A673 (cell line): ENCODE results near the gene JMJD1C. TPM values are rescaled to one million over a fixed set of nuclear protein-coding genes. Genes with fewer than 3 reads are reported as not detected.
"Not testable (repeated sequence)": the region's sequence is repeated elsewhere in the genome, so short reads cannot be mapped to it uniquely, and the experiment has no call there.

ENCODE experiments used
- BruUV-seq: library from RNA; stranded (reverse); fragments of 400-500 nt; replicated peaks from 2 replicates; lab custom pipeline; 2021; lab: Mats Ljungman, UMichigan
- CTCF ChIA-PET: fragments of 300-600 bp; sonication (Branson Sonifier 250); formaldehyde crosslinking; loops from one replicate; lab custom pipeline; 2022; ENCODE audit warnings: antibody characterized with exemption; lab: Charles Lee
- POLR2A ChIA-PET: fragments of 300-600 bp; sonication (Branson Sonifier 250); formaldehyde crosslinking; loops from one replicate; lab custom pipeline; 2022; ENCODE audit warnings: antibody characterized with exemption; ENCODE audit not compliant: low non-redundant PET; lab: Charles Lee
- DNase-seq: peaks from one replicate; pipeline ENCODE4 v3.0.0-alpha.2; 2015; ENCODE audit warnings: low spot score
- H3K27ac ChIP-seq: fragments of 200-600 bp; sonication (generic); 2 replicates; pipeline ENCODE4 v1.5.1; 2016; ENCODE audit warnings: mixed run types, low read depth, mild to moderate bottlenecking, mixed read lengths, antibody characterized with exemption, low read length; ENCODE audit not compliant: poor library complexity, severe bottlenecking
- H3K27me3 ChIP-seq: fragments of 200-600 bp; sonication (generic); replicated peaks from 2 replicates; pipeline ENCODE4 v1.6.1; 2017; ENCODE audit warnings: mixed run types, low read depth, mild to moderate bottlenecking, mixed read lengths, antibody characterized with exemption, low read length; ENCODE audit not compliant: insufficient read depth, poor library complexity
- H3K36me3 ChIP-seq: fragments of 200-600 bp; sonication (generic); 2 replicates; pipeline ENCODE4 v1.6.1; 2016; ENCODE audit warnings: mixed run types, mild to moderate bottlenecking, mixed read lengths, antibody characterized with exemption, low read length; ENCODE audit not compliant: insufficient read depth, poor library complexity, severe bottlenecking
- H3K4me1 ChIP-seq: fragments of 200-600 bp; sonication (generic); 2 replicates; pipeline ENCODE4 v1.6.1; 2017; ENCODE audit warnings: mixed run types, mild to moderate bottlenecking, mixed read lengths, antibody characterized with exemption, low read length; ENCODE audit not compliant: insufficient read depth, poor library complexity, severe bottlenecking
- H3K4me3 ChIP-seq: fragments of 200-600 bp; sonication (generic); 2 replicates; pipeline ENCODE4 v1.5.1; 2016; ENCODE audit warnings: low read depth, mixed run types, mild to moderate bottlenecking, mixed read lengths, low read length; ENCODE audit not compliant: poor library complexity, severe bottlenecking
- H3K9me3 ChIP-seq: fragments of 200-600 bp; sonication (generic); 2 replicates; pipeline ENCODE4 v1.6.1; 2016; ENCODE audit warnings: mixed run types, low read depth, mild to moderate bottlenecking, mixed read lengths, antibody characterized with exemption, low read length; ENCODE audit not compliant: poor library complexity, severe bottlenecking
- CTCF ChIP-seq: fragments of 300-800, 200-600 bp; sonication (generic); conservative IDR thresholded peaks from 2 replicates; pipeline ENCODE4 v1.5.1; 2017; ENCODE audit warnings: low read depth, mild to moderate bottlenecking, antibody characterized with exemption, low read length, moderate library complexity, mixed read lengths
- EZH2 ChIP-seq: fragments of 200-600 bp; sonication (generic); IDR thresholded peaks from 2 replicates; pipeline ENCODE4 v1.6.1; 2017; ENCODE audit warnings: borderline replicate concordance, low read depth, mild to moderate bottlenecking, mixed read lengths, antibody characterized with exemption, low read length; ENCODE audit not compliant: poor library complexity, severe bottlenecking
- intact Hi-C: fragments of 100-400 bp; cut with micrococcal nuclease; formaldehyde crosslinking; loops from one replicate; pipeline ENCODE4 v1.10.0; 2022; ENCODE audit not compliant: unreplicated experiment
- total RNA-seq: library from RNA; stranded (reverse); gene quantifications from 2 replicates; pipeline ENCODE4 v1.2.3, GENCODE V29; 2021

The JMJD1C gene
- total RNA-seq, 1 experiment from 2014 or later, result 71.4 TPM

- intact Hi-C loops, result no loop called here
- DNase-seq, result no peak
- Histone ChIP-seq H3K27ac (no peak overlapping the region), H3K9me3 (no peaks in the 10 kb centered on the region), H3K36me3 (no peaks in the 10 kb centered on the region), H3K27me3 (no peaks in the 10 kb centered on the region), H3K4me3 (no peak overlapping the region), H3K4me1 (no peaks in the 10 kb centered on the region)
- BruUV-seq, result no TSS peak
- TF ChIP-seq EZH2 (no peak), CTCF (no peak)
- POLR2A ChIA-PET, result no interaction called here
- CTCF ChIA-PET, result no interaction called here
Observed at GRCh38 chr10:63343476-63343875, 122.3 kb downstream of the JMJD1C start.

DNA sequence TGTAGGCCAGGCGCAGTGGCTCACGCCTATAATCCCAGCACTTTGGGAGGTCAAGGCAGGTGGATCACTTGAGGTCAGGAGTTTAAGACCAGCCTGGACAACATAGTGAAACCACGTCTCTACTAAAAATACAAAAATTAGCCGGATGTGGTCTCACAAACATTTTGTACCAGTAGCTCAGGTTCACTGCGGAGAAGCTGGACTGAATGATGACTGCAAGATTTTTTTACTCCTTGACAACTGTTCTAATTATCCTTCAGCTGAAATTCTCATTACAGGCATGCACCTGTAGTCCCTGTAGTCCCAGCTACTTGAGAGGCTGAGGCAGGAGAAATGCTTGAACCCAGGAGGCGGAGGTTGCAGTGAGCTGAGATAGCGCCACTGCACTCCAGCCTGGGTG lies 126.1 kb downstream of the JMJD1C start:
- H3K27ac ChIP-seq, BruUV-seq, intact Hi-C loops, H3K9me3 ChIP-seq, DNase-seq, POLR2A ChIA-PET, H3K4me3 ChIP-seq, H3K4me1 ChIP-seq, H3K36me3 ChIP-seq, H3K27me3 ChIP-seq, CTCF ChIA-PET: not testable (repeated sequence)

DNA sequence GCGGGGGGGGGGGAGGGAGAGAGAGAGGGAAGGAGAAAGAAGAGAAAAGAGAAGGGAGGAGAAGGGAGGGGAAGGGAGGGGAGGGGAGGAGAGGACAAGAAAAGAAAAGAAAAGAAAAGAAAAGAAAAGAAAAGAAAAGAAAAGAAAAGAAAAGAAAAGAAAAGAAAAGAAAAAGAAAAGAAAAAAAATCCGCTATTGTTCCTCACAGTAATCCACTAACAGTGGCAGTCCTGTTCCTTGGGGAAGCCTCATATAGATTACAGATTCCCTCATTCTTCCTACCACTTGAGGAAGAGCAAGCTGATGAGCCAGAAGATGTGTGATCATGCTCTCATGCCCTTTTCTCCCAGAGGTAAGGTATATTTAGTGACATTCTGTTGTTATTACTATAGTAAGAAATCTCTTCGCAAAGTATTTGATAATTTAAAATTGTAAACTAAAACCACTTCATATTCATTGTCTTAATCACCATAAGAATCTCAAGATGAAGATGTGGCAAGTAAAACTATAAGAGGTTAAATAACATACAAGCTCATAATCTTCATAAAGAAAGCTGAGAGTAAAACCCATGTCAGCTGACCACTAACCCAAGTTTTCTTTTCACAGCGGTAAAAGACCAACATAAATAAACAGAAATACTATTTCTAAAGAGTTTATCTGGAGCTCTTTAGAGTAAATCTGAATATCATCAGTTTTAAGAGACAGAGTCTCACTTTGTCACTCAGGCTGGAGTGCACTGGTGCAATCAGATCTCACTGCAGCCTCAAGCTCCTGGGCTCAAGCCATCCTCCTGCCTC lies 128.1 kb downstream of the JMJD1C start:
- DNase-seq, result no peak
- no peaks in the 10 kb centered on the region for H3K9me3 ChIP-seq
- CTCF ChIA-PET, result no interaction called here
- BruUV-seq, result no TSS peak
- POLR2A ChIA-PET, result no interaction called here
- no peak overlapping the region for H3K27ac ChIP-seq
- no peak overlapping the region for H3K4me3 ChIP-seq
- TF ChIP-seq CTCF, result no peak
- TF ChIP-seq EZH2, result no peak
- H3K4me1 ChIP-seq, result no peaks in the 10 kb centered on the region
- no peaks in the 10 kb centered on the region for H3K27me3 ChIP-seq
- H3K36me3 ChIP-seq, result no peaks in the 10 kb centered on the region
- intact Hi-C loops, result no loop called here

GRCh38 chr10:63331586-63331985 lies 134.2 kb downstream of the JMJD1C start:
- intact Hi-C loops, result no loop called here
- Histone ChIP-seq H3K9me3 (no peaks in the 10 kb centered on the region), H3K4me3 (no peak overlapping the region), H3K36me3 (no peaks in the 10 kb centered on the region), H3K27me3 (no peaks in the 10 kb centered on the region), H3K4me1 (no peaks in the 10 kb centered on the region), H3K27ac (no peak overlapping the region)
- POLR2A ChIA-PET, result interaction anchor here (0.6 kb wide), 1 partner anchor 274 kb away, joined by 3 read pairs; no protein-coding TSS in a partner anchor
- no peak for DNase-seq
- TF ChIP-seq CTCF (no peak), EZH2 (no peak)
- CTCF ChIA-PET, result no interaction called here
- no TSS peak for BruUV-seq
